HG02852 (cell line): ENCODE results near the gene KLHL3.

Experiments used
- ATAC-seq: cut with Tn5 transposase; IDR thresholded peaks from one replicate; pipeline ENCODE4 v1.9.1; 2021; ENCODE audit warnings: mild to moderate bottlenecking, moderate library complexity; ENCODE audit not compliant: unreplicated experiment

Gene KLHL3

GRCh38 chr5:137592317-137592716 is 143.6 kb downstream of the KLHL3 start:
- ATAC-seq, result no peak

GRCh38 chr5:137589185-137589584 is 146.7 kb downstream of the KLHL3 start:
- peak; percentile 47 for ATAC-seq

GRCh38 chr5:137587919-137588318 is 148.0 kb downstream of the KLHL3 start:
- no peak for ATAC-seq

GRCh38 chr5:137584262-137584661 is 151.6 kb downstream of the KLHL3 start:
- no peak for ATAC-seq

GRCh38 chr5:137583129-137583528 is 152.8 kb downstream of the KLHL3 start:
- ATAC-seq, result no peak

- no peak for ATAC-seq
Observed at GRCh38 chr5:137582218-137582617, 153.7 kb downstream of the KLHL3 start.

GRCh38 chr5:137581776-137582175 is 154.1 kb downstream of the KLHL3 start:
- no peak for ATAC-seq

- no peak for ATAC-seq
Observed at GRCh38 chr5:137580030-137580429, 155.9 kb downstream of the KLHL3 start.

- no peak for ATAC-seq
Observed at GRCh38 chr5:137575847-137576246, 160.0 kb downstream of the KLHL3 start.

GRCh38 chr5:137575211-137575610 is 160.7 kb downstream of the KLHL3 start:
- no peak for ATAC-seq

- no peak for ATAC-seq
Observed at GRCh38 chr5:137573376-137573775, 162.5 kb downstream of the KLHL3 start.

GRCh38 chr5:137572042-137572695 is 163.7 kb downstream of the KLHL3 start:
- no peak for ATAC-seq

GRCh38 chr5:137570070-137570469 is 165.8 kb downstream of the KLHL3 start:
- no peak for ATAC-seq
